GM18507 (cell line): ENCODE data around the gene UCP3.

ENCODE experiments used
- DNase-seq: peaks from one replicate; pipeline ENCODE4 v3.0.0; 2011; ENCODE audit warnings: low read depth; ENCODE audit not compliant: insufficient read length; ENCODE audit errors: extremely low spot score
- FAIRE-seq: peaks from 2 replicates; lab custom pipeline; 2011; peaks lifted over from hg19 to GRCh38; lab: Jason Lieb, UNC

The UCP3 gene, protein sequence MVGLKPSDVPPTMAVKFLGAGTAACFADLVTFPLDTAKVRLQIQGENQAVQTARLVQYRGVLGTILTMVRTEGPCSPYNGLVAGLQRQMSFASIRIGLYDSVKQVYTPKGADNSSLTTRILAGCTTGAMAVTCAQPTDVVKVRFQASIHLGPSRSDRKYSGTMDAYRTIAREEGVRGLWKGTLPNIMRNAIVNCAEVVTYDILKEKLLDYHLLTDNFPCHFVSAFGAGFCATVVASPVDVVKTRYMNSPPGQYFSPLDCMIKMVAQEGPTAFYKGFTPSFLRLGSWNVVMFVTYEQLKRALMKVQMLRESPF

DNA sequence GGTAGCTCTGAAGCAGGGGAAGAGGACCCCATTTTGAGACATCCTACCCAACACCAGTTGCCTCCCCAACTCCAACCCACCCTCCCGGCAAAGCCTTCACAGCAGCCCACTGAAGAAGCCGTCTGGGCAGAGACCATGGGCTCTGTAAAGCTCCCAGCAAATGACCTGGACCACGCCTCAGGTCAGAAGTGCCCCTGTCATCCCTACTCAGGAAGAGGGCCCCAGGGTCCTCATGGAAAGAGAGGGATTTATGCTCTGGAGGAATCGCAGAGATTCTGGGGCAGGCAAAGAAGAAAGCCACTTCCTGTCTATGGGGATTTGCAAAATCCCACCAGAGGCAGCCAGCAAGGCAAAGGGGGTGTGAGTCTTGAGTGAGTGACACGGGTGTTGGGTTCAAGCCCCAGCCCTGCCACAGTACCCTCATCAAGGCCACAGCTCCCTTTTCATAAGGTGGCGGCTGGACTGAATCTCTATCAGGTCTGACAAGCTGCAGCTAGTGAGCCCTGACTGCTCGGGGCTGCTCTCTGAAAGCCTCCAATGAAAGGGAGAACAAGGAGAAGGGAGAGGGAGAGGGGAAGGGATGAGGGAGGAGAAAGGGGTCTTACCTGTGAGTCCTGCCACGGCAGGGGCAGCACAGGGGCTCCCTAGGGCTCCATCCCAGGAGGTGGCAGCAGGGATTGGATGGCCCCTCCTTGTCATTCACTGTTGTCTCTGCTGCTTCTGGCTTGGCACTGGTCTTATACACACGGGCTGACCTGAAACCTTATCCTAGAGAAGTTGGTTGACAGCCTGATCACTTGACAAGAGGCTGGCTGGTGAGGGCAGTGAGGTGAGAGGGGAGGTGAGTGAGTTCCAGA lies at the start of gene UCP3:
UCP3 (minus strand) TSS at position 713 of the 857 bp plus-strand sequence. CDS start 2,043 bp downstream, outside the sequence.
- DNase-seq = no peak
- no peak for FAIRE-seq

DNA sequence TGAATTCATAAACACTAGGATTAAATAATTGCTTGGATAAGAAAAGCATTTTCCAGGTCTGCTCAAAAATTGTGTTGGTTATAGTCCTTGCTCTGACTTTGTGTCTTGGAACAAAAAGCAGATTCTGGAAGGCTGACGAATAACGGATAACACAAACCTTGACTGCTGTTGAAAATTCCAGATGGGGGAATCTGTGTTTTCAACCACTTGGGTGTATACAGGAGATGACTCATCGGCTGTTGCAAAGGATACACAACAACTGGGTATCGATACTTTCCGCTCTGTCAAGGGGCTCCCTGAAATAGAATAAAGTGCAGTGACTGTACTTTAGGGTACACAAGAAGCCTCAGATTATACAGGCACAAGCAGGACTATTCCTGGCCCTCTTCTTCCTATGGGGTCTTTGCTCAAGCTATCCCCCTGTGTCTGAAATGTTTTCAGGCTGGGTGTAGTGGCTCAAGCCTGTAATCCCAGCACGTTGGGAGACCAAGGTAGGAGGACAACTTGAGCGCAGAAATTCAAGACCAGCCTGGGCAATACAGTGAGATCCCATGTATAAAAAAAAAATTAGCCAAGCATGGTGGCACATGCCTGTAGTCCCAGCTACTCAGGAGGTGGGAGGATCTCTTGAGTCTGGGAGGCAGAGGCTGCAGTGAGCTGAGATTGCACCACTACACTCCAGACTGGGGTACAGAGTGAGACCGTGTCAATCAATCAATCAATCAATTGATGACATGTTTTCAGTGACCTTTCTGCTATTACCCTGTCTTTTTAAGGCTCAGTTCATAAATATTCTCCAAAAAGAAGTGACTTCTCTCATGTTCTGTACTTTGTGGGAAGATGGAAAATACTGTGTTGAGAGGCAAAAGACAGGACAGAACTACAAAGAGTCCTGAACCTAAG lies 48.6 kb upstream of the UCP3 start:
- DNase-seq (no peak), FAIRE-seq (no peak)

DNA sequence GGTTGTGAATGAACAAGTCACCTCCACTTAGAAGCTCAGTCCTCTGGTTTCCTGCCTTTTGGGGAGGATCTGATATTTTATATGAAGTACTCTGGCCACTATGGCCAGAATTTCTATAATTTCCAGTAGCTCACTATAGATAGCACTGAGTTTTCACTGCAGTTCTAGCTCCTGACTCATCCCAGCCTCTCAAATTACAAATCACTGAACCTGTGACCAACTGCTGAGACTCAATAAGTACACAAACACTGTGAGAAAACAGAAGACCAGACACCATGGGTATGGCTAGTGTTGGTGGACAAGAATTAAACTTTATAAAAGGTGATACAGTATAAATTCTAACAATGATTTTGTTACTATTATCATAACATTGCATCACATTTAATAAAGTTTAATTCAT lies 47.1 kb upstream of the UCP3 start:
- FAIRE-seq = no peak
- no peak for DNase-seq

DNA sequence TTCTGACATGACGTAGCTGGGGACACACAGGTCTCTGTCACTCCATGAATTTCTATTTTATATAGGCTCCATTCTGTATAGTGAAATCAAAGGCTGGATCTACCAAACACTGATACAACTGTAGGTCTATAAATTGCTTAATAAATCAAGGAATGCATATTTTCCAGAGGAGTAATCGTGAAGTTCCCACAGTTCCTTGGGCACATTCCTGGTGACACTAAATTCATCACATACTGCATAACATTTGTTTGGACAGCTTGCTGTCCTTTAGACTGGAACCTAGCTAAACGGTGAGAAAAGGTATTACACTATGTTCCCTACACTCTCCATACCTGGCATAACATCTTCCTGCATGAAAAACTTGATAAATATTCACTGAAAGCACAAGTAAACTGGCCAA lies 41.6 kb upstream of the UCP3 start:
- DNase-seq (no peak), FAIRE-seq (no peak)

DNA sequence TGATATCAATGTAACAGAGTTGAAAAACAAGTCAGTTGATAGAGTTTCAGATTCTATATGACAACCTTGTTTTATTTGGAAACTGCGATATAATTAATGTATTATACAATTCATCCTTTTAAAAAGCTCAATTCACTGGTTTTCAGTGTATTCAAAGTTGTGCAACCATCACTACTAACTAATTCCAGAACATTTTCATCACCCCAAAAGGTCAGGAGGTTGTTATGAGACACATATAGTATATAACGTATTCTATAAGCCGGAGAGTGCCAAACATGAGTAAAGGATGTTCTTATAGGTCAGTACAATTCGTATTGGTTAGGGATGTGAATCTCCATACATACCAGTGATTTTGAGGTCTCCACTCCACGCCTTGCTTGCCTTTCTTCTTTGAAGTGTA lies 40.1 kb upstream of the UCP3 start:
- FAIRE-seq (no peak), DNase-seq (no peak)

DNA sequence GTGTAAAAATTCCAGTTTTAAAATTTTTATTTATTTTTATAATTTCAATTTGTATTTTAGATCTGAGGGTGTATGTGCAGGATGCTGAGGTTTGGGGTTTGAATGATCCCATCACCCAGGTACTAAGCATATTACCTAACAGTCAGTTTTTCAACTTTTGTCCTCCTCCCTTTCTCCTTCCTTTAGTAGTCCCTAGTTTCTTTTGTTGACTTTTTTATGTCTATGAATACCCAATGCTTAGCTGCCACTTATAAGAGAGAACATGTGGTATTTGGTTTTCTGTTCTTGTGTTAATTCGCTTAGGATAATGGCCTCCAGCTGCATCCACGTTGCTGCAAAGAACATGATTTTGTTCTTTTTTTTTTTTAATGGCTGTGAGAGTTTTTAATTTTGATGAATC lies 35.7 kb upstream of the UCP3 start:
- DNase-seq (no peak), FAIRE-seq (no peak)

DNA sequence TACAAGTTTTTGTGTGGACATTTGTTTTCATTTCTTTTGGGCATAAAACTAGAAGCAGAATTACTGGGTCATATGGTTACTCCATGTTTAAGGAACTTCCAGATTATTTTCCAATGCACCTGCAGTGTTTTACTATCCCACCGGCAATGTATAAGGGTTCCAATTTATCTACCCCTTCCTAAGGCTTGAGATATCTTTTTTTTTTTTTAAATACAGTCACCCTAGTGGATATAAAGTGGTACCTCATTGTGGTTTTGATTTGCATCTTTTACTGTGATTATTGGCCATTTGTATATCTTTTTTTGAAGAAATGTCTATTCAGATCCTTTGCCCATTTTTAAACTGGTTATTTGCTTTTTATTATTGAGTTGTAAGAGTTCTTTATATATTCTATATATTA lies 34.6 kb upstream of the UCP3 start:
- DNase-seq = no peak
- no peak for FAIRE-seq

DNA sequence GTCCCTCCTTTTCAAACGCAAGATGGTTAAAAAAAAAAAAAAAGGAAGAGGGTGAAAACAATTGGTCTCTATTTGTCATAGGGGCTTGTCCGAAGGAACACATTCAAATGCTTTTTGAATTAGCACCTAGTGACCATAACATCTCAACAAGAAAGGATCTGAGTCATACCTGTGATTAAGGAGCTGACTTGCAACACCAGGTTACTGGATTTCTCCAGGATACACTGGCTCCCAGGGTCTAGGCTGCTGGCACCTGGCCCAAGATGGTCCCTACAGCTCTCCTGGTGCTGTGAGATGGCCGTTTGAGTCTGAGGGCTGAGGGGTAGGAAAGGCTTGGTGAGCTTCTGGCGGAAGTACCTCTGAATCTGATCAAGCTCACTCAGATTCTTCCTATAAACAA lies 28.4 kb upstream of the UCP3 start:
- FAIRE-seq = no peak
- DNase-seq = no peak

DNA sequence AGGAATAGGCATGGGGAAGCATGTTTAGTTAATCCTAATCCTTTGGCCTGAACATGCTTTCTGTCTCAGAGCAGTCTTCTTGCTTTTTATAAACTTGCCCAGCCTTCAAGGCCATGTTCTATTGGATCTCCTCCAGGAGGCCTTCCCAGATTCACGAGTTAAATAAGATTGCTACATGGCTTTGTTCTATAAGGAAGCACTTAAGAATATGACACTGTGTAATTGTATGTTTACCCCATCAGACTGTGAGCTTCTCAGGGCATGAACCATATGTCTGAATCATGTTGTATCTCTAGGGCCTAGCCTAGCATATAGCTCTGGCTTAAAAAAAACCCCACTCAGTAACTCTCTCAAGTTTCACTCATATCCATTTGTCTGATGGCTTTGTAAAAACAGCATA lies 26.4 kb upstream of the UCP3 start:
- FAIRE-seq = no peak

DNA sequence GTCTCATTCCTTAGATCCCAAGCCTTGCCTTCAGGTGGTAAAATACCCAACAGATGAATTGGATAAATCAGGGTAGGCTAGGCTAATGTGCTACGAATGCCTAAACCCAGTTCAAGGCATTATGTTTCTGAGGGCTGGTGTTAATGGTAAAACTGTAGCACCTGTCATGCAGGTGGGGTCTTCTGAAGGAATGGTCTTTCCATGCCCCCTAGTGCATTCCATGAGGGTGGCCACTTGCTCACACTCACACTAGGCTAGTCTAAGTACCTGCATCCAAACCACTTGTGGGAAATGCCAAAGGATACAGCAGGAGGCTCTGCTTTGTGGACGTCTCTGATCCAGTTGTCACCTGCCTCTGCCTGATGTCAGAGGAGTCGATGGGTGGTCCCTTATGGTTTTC lies 24.2 kb upstream of the UCP3 start:
- FAIRE-seq (no peak), DNase-seq (no peak)

More for the DNA sequence above, 26.4 kb upstream of the UCP3 start:
- DNase-seq = no peak

DNA sequence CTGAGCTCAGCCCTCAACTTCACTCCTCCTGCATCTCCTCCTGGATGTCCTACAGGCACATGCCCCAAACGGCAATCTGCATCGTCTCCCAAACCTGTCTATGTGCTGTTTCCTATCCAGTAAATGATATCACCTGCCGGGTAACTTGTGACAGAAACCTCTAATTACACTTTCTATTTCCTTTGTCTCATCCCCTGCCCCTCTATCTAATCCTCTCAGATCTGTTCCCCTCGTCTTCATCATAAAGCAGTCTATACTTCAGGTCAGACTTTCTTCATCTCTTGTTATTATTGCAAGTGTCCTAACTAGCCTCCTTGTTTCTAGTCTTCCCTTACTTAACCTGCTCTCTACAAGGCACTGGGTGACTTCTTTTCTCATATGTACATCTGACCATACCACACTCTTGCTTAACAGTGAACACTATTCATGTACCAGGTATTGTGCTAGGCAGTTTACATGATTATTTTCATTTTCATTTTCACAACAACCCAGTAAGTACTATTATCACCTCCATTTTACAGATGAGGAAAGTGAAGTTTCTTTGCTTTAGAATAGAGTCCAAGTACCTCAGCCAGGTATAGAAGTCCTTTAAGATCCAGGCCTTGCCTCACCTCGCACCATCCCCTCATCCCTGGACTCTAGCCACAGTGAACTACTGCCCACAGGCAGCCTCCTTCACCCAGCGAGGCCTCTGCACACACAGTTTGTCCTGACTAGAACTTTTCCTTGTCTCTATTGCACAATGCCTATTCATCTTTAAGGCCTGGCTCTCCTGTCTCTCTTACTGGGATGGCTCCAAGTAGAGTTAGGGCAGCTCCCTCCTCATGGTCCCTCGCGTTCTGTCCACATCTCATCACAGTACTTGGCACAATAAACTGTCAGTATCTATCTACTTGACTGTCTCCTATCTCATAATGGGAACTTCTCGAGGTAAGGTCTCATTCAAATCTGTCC lies 22.1 kb upstream of the UCP3 start:
- FAIRE-seq (peak; percentile 5), DNase-seq (no peak)

DNA sequence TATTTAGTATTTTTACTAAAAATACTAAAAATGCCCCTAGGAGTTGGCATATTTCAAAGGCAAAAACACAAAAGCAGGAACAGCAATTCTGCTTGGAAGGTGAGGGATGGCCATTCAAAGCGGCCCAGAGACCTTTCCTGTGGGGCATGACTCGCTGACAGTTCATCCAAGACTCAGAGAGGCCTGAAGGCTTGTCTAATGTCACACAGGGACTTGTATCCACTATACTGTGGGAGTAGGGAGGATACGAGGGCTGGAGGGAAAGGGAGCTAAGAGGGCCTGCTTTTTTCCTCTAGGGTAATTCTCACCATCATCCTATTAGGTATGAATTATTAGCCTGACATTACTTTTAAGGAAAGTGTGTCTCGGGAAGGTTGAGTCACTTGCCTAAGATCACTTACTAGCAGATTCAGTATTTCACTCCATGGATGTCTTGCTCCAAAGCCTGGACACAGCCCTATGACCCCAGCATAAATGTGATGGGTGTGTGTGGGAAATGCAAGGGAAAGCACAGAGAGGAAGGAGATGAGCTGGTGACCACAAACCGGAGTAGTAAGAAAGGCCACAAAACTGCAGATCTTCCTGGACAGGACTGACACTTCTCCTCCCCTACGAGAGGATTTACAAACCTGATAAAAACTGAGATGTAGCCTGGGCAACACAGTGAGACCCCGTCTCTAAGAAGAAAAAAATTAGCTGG lies 16.7 kb upstream of the UCP3 start:
- FAIRE-seq = no peak
- no peak for DNase-seq

DNA sequence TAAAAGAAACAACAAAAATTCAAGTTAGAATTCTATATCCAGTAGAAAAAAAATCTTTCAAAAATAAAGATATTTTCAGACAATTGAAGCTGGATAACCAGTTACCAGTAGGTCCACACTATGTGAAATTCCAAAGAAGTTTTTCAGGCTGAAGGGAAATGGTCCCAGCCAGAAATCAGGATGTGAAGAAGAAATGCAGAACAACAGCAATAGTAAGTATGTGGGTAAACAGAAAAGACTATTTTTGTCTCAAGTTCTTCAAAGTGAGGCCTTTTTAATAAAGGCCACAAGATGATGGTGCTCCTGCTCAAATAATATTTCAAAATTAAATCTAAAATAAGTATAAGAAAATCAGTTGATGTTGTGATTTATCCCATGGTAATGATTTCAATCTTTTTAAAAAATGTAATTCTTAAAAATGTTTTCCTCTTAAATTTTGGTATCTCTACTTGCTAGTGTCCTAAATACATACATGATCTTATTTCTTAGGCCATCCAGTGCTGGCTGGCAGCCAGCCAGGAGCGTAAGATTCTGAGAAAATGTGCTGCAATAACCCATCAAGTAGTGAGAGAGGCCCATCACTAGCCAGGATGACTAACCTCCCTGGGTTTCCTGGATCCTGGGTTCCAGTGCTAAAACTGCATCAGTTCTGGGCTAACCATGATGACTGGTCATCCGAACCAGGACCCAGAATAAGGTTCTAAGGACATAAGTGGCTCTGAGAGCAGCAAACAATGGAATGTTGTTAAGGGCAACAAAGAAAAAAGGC lies 15.6 kb upstream of the UCP3 start:
- no peak for FAIRE-seq

DNA sequence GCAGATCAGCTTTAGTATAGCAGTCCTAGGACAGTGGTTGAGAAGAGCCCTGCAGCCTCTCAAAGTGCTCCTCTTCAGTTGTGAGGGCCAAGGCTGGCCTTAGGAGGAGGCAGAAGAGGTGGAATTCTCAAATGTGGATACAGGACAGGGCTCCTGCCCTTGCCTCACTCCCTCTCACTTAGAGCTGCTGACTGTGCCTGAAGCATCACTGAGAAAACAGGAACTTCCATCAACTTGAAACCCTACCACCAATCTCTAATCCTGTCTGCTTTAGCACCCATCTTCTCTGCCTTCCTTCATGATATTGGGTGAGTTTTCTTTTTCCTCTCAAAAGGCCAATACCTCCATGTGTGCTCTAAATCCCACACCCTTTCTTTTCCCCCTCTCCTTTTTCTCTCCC lies 14.4 kb upstream of the UCP3 start:
- FAIRE-seq = no peak
- DNase-seq = no peak

More for the DNA sequence above, 15.6 kb upstream of the UCP3 start:
- DNase-seq = no peak

DNA sequence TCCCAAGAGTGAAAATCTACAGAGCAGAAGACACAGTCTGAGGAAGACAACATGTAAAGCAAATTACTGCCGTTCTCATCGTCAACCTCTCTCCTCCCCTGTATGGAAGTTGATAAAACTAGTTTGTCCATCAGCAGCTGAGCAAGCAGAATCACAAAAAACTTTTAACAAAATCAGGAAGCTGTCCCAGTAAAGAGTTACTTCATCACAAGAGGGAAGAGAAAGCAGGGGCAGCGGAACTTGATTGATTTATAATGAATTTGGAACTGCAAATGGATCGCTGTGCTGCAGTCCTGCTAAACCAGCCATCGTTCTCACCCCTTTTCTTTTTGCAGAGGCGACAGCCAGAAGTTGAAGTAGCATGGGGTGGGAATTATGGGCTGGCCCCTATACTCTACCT lies 13.7 kb upstream of the UCP3 start:
- no peak for DNase-seq
- no peak for FAIRE-seq

DNA sequence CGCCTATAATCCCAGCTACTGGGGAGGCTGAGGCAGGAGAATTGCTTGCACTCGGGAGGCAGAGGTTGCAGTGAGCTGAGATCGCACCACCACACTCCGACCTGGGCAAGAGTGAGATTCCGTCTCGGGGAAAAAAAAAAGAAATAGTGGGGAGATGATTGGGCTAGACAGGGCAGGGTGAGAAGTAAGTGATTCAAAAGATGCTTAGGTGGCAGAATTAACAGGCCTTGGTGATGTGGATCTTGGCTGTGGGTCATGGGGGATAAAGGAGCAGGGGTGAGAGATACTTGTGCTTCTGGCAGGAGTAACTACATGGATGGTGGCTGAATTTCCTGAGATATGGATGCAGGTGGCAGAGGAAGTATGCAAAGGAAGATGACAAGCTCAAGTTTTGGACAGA lies 13.1 kb upstream of the UCP3 start:
- DNase-seq = no peak
- no peak for FAIRE-seq

DNA sequence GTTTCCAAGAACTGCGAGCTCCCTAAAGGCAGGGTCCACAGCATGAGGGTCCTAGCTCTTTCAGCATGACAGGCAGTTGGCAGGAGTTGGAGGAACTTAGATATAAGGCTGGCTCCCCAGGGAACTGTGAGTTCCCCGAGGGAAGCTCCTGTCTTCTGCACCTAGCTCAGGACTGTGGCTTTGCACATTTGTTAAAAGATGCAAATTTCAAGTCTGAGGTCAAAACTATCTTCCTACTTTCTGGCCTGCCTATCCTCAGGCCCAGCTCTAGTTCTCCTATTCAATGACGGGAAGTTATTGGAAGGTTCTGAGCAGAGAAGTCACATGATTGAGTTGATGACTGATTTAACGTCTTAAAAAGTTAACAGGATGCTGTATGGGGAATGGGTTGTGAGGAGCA lies 11.7 kb upstream of the UCP3 start:
- DNase-seq (no peak), FAIRE-seq (peak; percentile 80)

DNA sequence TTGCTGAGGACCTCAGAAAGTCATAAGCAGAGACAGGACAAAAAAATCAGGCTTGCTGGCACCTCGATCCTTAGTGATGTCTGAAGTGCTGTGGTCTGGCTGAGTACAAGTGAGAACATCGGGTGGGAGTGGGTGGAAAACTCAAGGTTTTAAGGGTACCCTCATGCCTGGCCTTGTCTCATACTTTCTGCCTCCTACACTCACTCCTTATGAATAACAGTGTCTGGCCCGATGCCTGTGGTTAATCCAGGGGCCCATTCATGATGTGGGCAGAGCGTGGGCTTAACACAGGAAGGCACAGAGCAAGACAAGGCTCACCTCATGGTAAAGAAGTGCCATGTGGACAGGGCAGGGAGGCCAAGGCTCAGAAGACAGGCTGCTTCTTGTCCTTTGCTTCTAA lies 11.0 kb upstream of the UCP3 start:
- DNase-seq = no peak
- FAIRE-seq = no peak
